Measurements from ENCODE around the gene TAF4.
"Not testable (repeated sequence)": the region's sequence is repeated elsewhere in the genome, so short reads cannot be mapped to it uniquely, and the experiment has no call there.

TAF4 gene

GRCh38 chr20:62058941-62059340 lies 6.7 kb downstream of the TAF4 start:
- no peak for DNase-seq (ENCODE audit: low spot score)

GRCh38 chr20:62056975-62057374 lies 8.7 kb downstream of the TAF4 start:
- no peak for DNase-seq (ENCODE audit: low spot score)

- no peak for DNase-seq (ENCODE audit: low spot score)
Measured at GRCh38 chr20:62056377-62056776, 9.3 kb downstream of the TAF4 start.

GRCh38 chr20:62055862-62056115 lies 9.9 kb downstream of the TAF4 start:
- DNase-seq (ENCODE audit: low spot score) = not testable (repeated sequence)

GRCh38 chr20:62055106-62055861 lies 10.4 kb downstream of the TAF4 start:
- DNase-seq (ENCODE audit: low spot score) = no peak

- no peak for DNase-seq (ENCODE audit: low spot score)
Measured at GRCh38 chr20:62054451-62054953, 11.2 kb downstream of the TAF4 start.

GRCh38 chr20:62053465-62054196 lies 12.1 kb downstream of the TAF4 start:
- DNase-seq (ENCODE audit: low spot score) = no peak

GRCh38 chr20:62052842-62053464 lies 12.7 kb downstream of the TAF4 start:
- DNase-seq (ENCODE audit: low spot score) = no peak

- no peak for DNase-seq (ENCODE audit: low spot score)
Measured at GRCh38 chr20:62052336-62052841, 13.3 kb downstream of the TAF4 start.

GRCh38 chr20:62051546-62052255 lies 14.0 kb downstream of the TAF4 start:
- no peak for DNase-seq (ENCODE audit: low spot score)

- DNase-seq (ENCODE audit: low spot score) = no peak
Measured at GRCh38 chr20:62051144-62051543, 14.5 kb downstream of the TAF4 start.

- DNase-seq (ENCODE audit: low spot score) = no peak
Measured at GRCh38 chr20:62050166-62051120, 15.2 kb downstream of the TAF4 start.

- no peak for DNase-seq (ENCODE audit: low spot score)
Measured at GRCh38 chr20:62049342-62050165, 16.1 kb downstream of the TAF4 start.

- no peak for DNase-seq (ENCODE audit: low spot score)
Measured at GRCh38 chr20:62048821-62049291, 16.8 kb downstream of the TAF4 start.

GRCh38 chr20:62048346-62048761 lies 17.3 kb downstream of the TAF4 start:
- no peak for DNase-seq (ENCODE audit: low spot score)

- no peak for DNase-seq (ENCODE audit: low spot score)
Measured at GRCh38 chr20:62047666-62048345, 17.9 kb downstream of the TAF4 start.

- DNase-seq (ENCODE audit: low spot score) = no peak
Measured at GRCh38 chr20:62046431-62046830, 19.2 kb downstream of the TAF4 start.

GRCh38 chr20:62045529-62046285 lies 20.0 kb downstream of the TAF4 start:
- DNase-seq (ENCODE audit: low spot score) = no peak

- DNase-seq (ENCODE audit: low spot score) = no peak
Measured at GRCh38 chr20:62045118-62045517, 20.6 kb downstream of the TAF4 start.
